Stimulated activated CD4-positive, alpha-beta T cell treated with anti-CD3 and anti-CD28 coated beads, Interleukin-1b, Interleukin-23, amount 100 ng/mL, for 24 hours (primary cell): ENCODE measurements around the gene HGS.

ENCODE experiments used
- DNase-seq, 4 experiments: peaks; one replicate each; pipeline ENCODE4 v3.0.0-alpha.2; 2020; ENCODE audit warnings: low read depth in 4 of 4, low spot score in 1 of 4

The HGS gene

GRCh38 chr17:81702934-81703746, 19.3 kb downstream of the HGS start, which contains the start of gene MRPL12:
Gene MRPL12, plus strand, starts transcription at chr17:81703367. Its CDS starts 135 bp downstream, at chr17:81703502.
- peak; percentile 71 to 84 (median 78) for DNase-seq

DNA sequence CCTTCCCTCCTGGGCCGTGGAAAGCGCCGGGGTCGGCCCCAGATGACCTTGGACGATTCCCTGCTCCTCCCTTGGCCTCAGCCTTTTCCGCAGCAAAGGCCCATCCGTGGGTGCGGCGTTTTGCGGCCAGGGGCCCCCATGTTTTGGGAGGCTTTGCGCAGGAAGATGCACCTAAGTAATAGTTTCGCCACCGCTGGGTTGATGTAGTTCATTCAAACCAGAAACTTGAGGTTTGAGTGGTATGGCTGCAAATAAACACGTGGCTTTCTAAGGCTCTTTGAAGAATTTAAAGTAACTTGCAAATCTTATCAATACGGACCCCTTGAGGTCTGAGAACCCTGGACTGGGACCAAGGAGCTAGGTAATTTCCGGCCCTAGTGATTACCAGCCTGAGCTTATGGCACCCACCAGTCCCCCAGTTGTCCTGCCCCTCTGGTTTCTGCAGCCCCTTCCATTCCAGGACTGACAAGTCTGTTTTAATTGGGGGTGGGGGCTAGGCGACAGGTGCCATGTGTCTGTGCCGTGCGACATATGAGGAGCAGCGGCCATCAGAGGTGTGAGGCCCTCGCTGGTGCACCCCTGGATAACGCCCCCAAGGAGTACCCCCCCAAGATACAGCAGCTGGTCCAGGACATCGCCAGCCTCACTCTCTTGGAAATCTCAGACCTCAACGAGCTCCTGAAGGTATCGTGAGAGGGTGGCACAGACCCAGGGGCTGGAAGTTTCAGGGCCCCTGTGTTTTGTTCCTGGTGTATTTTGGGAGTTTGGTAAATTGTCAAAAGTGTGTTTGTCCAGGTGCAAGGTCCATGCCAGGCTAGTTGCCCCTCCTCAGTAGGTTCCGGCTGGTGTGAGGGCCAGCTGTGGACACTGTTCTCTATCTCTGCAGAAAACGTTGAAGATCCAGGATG, 20.2 kb downstream of the HGS start:
- no peak for DNase-seq

DNA sequence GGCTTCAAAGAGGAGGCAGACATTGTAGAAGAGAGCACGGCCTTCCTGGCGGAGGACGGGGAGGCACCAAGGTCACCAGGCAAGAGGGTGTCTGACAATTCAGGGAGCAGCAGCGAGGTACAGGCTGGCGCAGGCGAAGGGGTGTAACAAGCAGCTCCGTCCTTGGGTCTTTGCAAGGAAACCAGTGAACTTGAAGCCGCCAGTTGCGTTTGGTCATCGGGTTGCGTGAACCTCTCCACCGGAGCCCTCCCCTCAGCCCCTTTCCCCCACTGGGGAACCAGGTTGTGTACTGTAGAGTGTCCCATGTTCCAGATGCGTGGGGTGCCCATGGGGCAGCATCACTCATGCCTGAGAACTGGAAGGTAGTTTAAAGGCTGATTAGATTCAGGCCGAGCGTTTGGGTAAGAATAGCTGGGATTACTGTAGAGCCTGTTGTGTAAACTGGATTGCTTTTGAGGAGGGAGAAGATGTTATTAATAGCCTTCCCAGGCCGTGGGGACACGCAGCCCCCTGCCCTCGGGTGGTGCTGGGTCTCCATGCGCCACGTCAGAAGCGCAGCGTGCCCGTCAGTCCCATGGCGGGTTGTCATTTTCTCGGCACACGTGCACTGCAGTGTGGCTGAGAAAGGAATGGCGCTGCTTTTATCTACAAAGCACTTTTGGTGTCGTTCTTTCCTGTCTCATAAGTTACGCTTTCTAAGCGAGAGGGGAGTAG, 21.9 kb downstream of the HGS start:
- no peak for DNase-seq

GRCh38 chr17:81706232-81706611, 22.4 kb downstream of the HGS start:
- no peak for DNase-seq

DNA sequence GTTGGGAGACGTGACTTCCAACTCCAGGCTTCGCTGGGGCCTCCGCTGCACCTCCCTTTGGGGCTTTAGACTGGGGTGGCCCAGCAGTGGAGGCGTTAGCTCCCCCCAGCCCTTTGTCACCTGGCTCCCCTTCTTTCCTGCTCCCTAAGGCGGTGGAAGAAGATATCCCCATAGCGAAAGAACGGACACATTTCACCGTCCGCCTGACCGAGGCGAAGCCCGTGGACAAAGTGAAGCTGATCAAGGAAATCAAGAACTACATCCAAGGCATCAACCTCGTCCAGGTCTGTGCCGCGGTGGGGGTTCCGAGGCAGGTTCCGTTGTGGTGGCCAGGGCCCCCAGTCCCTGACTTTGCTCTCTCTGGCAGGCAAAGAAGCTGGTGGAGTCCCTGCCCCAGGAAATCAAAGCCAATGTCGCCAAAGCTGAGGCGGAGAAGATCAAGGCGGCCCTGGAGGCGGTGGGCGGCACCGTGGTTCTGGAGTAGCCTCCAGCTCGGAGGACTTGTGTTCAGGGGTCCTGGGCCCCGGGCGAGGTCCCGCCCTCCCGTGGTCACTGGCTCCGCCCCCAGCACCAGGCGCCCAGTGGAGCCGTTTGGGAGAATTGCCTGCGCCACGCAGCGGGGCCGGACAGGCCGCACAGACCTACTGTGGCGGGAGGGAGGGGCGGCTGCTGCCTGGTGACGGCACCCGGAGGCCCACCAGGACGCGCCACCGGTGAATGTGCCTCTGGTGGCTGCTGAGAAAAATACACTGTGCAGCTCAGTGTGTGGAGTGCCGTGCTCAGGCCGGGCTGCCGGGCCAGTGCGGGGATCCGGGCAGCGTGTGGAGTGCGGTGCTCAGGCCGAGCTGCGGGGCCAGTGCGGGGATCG, 23.2 kb downstream of the HGS start:
- DNase-seq: no peak

- no peak for DNase-seq
Observed at GRCh38 chr17:81707725-81708646, 24.2 kb downstream of the HGS start.

DNA sequence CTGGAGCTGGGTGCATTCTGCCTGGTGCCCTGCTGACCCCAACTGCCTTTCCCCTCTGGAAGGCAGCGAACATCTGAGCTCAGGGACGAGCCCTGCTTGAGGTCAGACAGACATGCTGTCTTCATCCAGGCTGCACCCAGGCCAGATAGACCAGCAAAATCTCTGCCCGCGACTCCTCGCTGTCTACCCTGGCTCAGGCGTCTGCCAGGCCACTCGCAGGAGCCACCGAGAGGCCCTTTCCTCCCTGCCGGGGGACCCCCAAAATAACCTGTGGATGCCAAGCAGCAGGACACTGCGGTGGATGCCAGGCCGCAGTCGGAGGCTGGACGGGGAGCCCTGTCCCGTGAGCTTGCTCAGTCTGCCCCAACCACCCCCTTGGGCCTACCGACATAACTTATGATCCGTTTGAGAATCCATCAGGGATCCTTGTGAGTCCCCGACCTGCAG, 25.0 kb downstream of the HGS start:
- DNase-seq: no peak

GRCh38 chr17:81710514-81711308, 26.9 kb downstream of the HGS start:
- no peak for DNase-seq

GRCh38 chr17:81711814-81712467, 28.1 kb downstream of the HGS start, which contains the start of gene SLC25A10:
Gene SLC25A10, plus strand, starts transcription at chr17:81712284. Its CDS starts 143 bp downstream, at chr17:81712427.
- DNase-seq: peak; percentile 54 to 84 (median 71)

DNA sequence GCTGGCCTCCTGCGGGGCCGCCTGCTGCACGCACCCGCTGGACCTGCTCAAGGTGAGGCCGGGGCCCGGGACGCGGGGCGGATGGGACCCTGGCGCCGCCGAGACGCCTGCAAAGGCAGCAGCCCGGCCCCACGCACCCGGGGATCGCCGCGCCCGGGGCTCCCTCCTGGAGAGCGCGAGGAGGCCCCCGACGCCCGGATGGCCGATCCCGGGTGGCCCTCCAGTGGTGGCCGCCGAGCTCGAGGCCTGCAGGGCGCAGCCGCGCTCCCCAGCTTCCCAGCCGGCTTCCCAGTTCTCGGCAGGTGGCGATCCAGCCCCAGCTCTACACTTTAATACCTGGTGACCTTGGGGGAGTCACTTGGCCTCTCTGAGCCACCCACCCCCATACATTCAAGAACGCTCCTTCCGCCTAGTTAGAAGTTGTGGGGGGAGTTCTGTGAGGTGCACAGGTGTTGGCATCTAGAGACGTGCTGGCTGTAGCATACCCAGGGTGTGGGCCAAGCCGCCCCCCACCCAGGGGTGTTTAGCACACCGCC, 28.7 kb downstream of the HGS start:
- no peak for DNase-seq

GRCh38 chr17:81713004-81713555, 29.3 kb downstream of the HGS start:
- no peak for DNase-seq

DNA sequence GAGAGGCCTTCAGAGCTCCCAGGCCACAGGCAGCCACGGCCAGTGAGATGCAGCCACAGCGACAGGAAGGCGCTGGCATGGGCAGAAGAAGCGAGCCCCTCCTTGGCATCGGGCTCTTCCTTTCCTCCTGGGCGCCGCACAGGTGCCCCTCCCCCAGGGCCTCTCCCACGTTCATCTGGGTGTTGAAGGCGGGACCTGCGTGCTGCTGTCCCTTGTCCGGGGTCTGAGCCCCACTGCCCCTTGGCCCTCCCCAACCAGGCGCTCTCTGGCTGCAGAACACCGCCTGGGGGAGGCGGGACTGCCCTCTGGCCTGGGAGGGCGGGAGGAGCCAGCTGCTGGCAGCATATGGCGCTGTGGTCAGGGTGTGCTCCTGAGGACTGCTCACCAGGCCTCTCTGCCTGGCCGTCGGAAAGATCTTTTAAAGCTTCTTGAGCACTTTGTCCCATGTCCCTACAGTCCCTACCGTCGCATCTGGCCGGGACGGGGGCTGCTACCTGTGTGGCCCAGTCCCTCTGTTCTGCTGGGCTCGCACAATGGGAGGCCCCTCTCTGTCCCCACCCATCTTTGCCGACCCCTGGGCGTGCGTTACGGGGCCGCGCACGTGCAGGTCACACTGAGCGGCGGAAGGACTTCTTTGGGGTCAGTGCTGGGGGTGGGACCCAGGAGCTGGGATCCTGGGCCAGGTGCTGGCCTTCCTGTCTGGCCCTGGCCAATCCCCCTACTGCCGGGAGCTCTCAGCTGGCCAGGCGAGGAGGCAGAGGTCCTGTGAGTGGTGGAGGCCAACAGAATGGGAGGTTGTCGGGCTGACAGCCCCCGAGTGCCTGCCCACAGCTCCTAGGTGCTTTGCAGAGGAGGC, 30.0 kb downstream of the HGS start:
- no peak for DNase-seq

DNA sequence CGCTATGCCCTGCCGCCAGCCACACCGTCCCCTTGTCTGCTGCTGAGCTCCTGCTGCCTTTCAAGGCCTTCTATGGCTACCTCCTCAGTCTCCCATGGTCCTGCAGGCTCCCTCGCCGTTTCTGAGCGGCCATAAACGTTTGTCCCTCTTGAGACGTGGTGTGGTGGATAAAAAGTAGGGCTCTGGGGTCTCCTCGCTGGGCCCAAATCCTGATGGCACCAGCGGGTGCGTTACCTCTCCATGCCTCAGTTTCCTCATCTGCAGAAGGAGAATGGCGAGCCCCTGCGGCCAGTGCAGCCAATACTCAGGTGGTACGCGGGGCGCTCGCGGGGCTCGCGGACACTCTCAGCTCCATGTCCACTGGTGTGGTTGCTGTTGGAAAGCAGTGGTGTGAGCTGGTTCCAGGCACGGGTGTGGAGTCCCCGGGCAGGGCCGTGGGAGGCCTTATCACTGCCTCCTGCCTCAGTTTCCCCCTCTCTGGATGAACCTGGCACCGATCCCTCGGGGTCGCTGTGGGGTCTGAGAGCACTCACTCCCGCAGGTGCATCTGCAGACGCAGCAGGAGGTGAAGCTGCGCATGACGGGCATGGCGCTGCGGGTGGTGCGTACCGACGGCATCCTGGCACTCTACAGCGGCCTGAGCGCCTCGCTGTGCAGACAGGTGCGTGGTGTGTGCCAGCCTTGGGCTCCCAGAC, 30.7 kb downstream of the HGS start:
- DNase-seq: no peak

DNA sequence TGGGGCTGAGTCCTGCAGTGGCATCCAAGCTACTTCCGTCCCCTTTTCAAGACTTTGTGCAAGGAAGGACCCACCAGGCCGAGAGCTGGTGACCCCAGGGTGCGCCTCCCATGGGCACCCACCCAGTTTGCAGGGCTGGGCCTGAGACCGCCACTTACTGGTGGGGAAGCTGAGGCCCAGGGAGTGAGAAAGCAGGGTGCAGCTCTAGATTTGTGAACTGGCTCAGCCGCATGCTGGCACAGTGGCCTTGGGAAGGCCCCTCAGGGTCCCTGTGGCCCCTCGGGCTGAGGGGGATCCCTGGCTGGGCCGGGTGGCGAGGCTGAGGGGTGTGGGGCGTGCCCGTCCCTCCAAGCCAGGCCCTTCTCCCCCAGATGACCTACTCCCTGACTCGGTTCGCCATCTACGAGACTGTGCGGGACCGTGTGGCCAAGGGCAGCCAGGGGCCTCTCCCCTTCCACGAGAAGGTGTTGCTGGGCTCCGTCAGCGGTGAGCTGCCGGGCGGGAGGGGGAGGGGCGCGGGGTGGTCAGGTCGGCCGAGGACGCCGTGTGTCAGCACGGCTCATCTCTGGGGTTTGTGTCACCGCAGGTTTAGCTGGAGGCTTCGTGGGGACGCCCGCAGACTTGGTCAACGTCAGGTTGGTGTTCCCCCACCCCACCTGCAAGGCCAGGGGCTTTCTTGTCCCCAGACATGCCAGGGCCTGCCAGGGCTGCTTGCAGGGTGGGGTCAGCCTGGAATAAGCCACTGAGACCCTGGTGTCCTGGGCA, 31.5 kb downstream of the HGS start:
- no peak for DNase-seq
